ENCODE measurements around the gene SPATA2.

The SPATA2 gene

GRCh38 chr20:49936153-49937026 lies 21.1 kb upstream of the SPATA2 start, which contains the start of gene RNF114:
TSS of gene RNF114 (plus strand) at chr20:49936397. CDS start at chr20:49936413, 16 bp downstream.
- H3K79me2 ChIP-seq (ENCODE audit: insufficient read depth, low read length), result peaks cover 43% of the 10 kb centered on the region
- H3K27me3 ChIP-seq (ENCODE audit: insufficient read depth, low read length), result no peaks in the 10 kb centered on the region
- no peaks in the 10 kb centered on the region for H4K20me1 ChIP-seq (ENCODE audit: insufficient read depth, low read length)
- H3K36me3 ChIP-seq (ENCODE audit: insufficient read depth, low read length), result peaks cover 20% of the 10 kb centered on the region
- TF ChIP-seq CTCF (IDR thresholded peaks at IDR 0.05; ENCODE audit: low read length) (no peak), EZH2 (IDR thresholded peaks at IDR 0.05; ENCODE audit: borderline replicate concordance, low read length) (no peak)
- peak within 1 kb of the TSS; percentile 68 for H3K27ac ChIP-seq (ENCODE audit: low read depth, low read length, poor library complexity, severe bottlenecking)
- H3K9me3 ChIP-seq (ENCODE audit: low read length), result no peaks in the 10 kb centered on the region
- H3K4me1 ChIP-seq (ENCODE audit: insufficient read depth, low read length, severe bottlenecking), result peaks cover 40% of the 10 kb centered on the region
- peak within 1 kb of the TSS; percentile 72 for H3K4me2 ChIP-seq (ENCODE audit: low read length)
- no peaks in the 10 kb centered on the region for H3K9me2 ChIP-seq (ENCODE audit: low read depth, low read length)
- H3K4me3 ChIP-seq (ENCODE audit: low read depth, low read length, poor library complexity, severe bottlenecking), result peak within 1 kb of the TSS; percentile 92
- peak within 1 kb of the TSS; percentile 80; the same call in 1 of the 2 replicates for H2AFZ ChIP-seq (ENCODE audit: low read length)
- H3K9ac ChIP-seq (ENCODE audit: low read length), result peak within 1 kb of the TSS; percentile 89
- peaks cover 12% of the 10 kb centered on the region for H3F3A ChIP-seq (ENCODE audit: insufficient read depth, low read length)

GRCh38 chr20:49935746-49936152 lies 20.4 kb upstream of the SPATA2 start:
- TF ChIP-seq EZH2 (IDR thresholded peaks at IDR 0.05; ENCODE audit: borderline replicate concordance, low read length) (no peak), CTCF (IDR thresholded peaks at IDR 0.05; ENCODE audit: low read length) (no peak)
- Histone ChIP-seq H4K20me1 (ENCODE audit: insufficient read depth, low read length) (no peaks in the 10 kb centered on the region), H3K4me3 (ENCODE audit: low read depth, low read length, poor library complexity, severe bottlenecking) (peak overlapping the region; percentile 92), H3K4me1 (ENCODE audit: insufficient read depth, low read length, severe bottlenecking) (peaks cover 40% of the 10 kb centered on the region), H3F3A (ENCODE audit: insufficient read depth, low read length) (peaks cover 12% of the 10 kb centered on the region), H3K27me3 (ENCODE audit: insufficient read depth, low read length) (no peaks in the 10 kb centered on the region), H3K9me2 (ENCODE audit: low read depth, low read length) (no peaks in the 10 kb centered on the region), H3K4me2 (ENCODE audit: low read length) (peak overlapping the region; percentile 60), H3K9me3 (ENCODE audit: low read length) (no peaks in the 10 kb centered on the region), H3K79me2 (ENCODE audit: insufficient read depth, low read length) (peaks cover 38% of the 10 kb centered on the region), H3K9ac (ENCODE audit: low read length) (peak overlapping the region; percentile 39), H3K27ac (ENCODE audit: low read depth, low read length, poor library complexity, severe bottlenecking) (peak overlapping the region; percentile 68), H2AFZ (ENCODE audit: low read length) (peak overlapping the region; percentile 80; the same call in 1 of the 2 replicates), H3K36me3 (ENCODE audit: insufficient read depth, low read length) (peaks cover 14% of the 10 kb centered on the region; the same call in 1 of the 2 replicates)

- no peak overlapping the region for H3K4me2 ChIP-seq (ENCODE audit: low read length)
- TF ChIP-seq CTCF (IDR thresholded peaks at IDR 0.05; ENCODE audit: low read length) (no peak), EZH2 (IDR thresholded peaks at IDR 0.05; ENCODE audit: borderline replicate concordance, low read length) (no peak)
Measured at GRCh38 chr20:49929142-49929494, 13.8 kb upstream of the SPATA2 start.

More at GRCh38 chr20:49929142-49929494, 13.8 kb upstream of the SPATA2 start:
- no peak overlapping the region for H2AFZ ChIP-seq (ENCODE audit: low read length)
- H3K27me3 ChIP-seq (ENCODE audit: insufficient read depth, low read length), result no peaks in the 10 kb centered on the region
- H3K4me1 ChIP-seq (ENCODE audit: insufficient read depth, low read length, severe bottlenecking), result peaks cover 10% of the 10 kb centered on the region
- H3K27ac ChIP-seq (ENCODE audit: low read depth, low read length, poor library complexity, severe bottlenecking), result no peak overlapping the region
- no peak overlapping the region for H3K4me3 ChIP-seq (ENCODE audit: low read depth, low read length, poor library complexity, severe bottlenecking)
- H3K36me3 ChIP-seq (ENCODE audit: insufficient read depth, low read length), result no peaks in the 10 kb centered on the region
- H3K9me3 ChIP-seq (ENCODE audit: low read length), result 0 out of 2 replicates have a peak, but pooled peaks cover 2% of the 10 kb centered on the region
- no peak overlapping the region for H3K9ac ChIP-seq (ENCODE audit: low read length)
- no peaks in the 10 kb centered on the region for H3K9me2 ChIP-seq (ENCODE audit: low read depth, low read length)
- peaks cover 6% of the 10 kb centered on the region; the same call in 1 of the 2 replicates for H3F3A ChIP-seq (ENCODE audit: insufficient read depth, low read length)
- no peaks in the 10 kb centered on the region for H3K79me2 ChIP-seq (ENCODE audit: insufficient read depth, low read length)
- H4K20me1 ChIP-seq (ENCODE audit: insufficient read depth, low read length), result no peaks in the 10 kb centered on the region

Measured in OCI-LY1 (cell line).